22Rv1 (cell line): ENCODE data around the gene CAMTA1.

Experiments
- H3K27ac ChIP-seq: fragments of 450-650 bp; 2 replicates; pipeline ENCODE4 v1.5.1; 2017
- CTCF ChIP-seq: fragments of 450-650 bp; IDR thresholded peaks from 2 replicates; pipeline ENCODE4 v1.5.1; 2017; ENCODE audit warnings: mild to moderate bottlenecking
- ZFX ChIP-seq: fragments of 450-650 bp; IDR thresholded peaks from 2 replicates; pipeline ENCODE4 v1.6.1; 2017; ENCODE audit warnings: antibody characterized with exemption, borderline replicate concordance

The CAMTA1 gene

GRCh38 chr1:7430047-7430608 is 644.9 kb downstream of the CAMTA1 start:
- no peak overlapping the region for H3K27ac ChIP-seq
- no peak for TF ChIP-seq ZFX
- no peak for TF ChIP-seq CTCF

- H3K27ac ChIP-seq, result no peak overlapping the region
- TF ChIP-seq ZFX, result no peak
- TF ChIP-seq CTCF, result no peak
Measured at GRCh38 chr1:7430691-7431090, 645.4 kb downstream of the CAMTA1 start.

DNA sequence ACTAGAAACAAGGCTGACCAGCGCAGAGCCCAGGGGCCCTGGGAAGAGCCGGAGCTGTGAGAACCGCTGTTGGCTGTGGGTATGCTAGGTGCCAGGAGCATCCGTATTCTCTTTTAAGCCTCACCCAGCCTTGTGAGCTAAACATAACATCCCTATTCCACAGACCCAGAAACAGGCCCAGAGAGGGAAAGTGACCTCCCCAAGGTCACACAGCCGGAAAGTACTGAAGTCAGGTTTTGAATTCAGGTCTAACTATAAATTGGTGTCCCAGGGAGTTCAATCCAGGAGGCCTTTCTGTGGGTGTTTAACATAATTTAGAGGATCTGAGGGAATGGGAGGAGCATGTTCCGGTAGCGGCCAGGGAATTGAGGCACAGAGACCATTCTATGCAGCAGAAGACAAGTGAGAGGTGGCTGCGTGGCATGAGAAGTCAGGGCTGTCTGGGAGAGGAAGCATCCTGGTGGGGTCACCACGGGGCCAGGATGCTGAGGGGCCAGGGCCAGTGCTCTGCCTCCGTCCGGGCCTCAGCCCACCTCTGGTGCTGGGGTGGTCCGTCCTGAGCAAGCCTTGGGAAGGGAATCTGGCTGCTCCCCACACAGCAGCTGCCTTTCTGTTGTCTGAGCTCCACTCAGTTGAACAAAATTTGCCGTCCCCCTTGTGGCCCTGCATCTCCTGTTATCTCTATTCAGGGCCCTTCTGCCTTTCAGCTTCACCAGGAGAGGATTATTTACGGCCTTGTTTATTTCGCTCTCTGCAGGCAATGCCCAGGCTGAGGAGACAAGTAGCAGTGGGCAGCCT is 647.0 kb downstream of the CAMTA1 start:
- no peak for TF ChIP-seq ZFX
- no peak for TF ChIP-seq CTCF
- no peak overlapping the region for H3K27ac ChIP-seq

GRCh38 chr1:7432900-7433380 is 647.7 kb downstream of the CAMTA1 start:
- no peak for TF ChIP-seq ZFX
- TF ChIP-seq CTCF, result no peak

GRCh38 chr1:7434566-7434965 is 649.3 kb downstream of the CAMTA1 start:
- TF ChIP-seq ZFX (no peak), CTCF (no peak)
- H3K27ac ChIP-seq, result no peak overlapping the region

More at GRCh38 chr1:7432900-7433380, 647.7 kb downstream of the CAMTA1 start:
- H3K27ac ChIP-seq, result no peak overlapping the region

GRCh38 chr1:7435276-7436055 is 650.2 kb downstream of the CAMTA1 start:
- no peak overlapping the region for H3K27ac ChIP-seq
- TF ChIP-seq ZFX (no peak), CTCF (no peak)
